NCI-H82 treated with DMSO at 0.1 percent for 48 hours (cell line): ENCODE results near the gene LCE2A.

Experiments used
- DNase-seq: peaks from one replicate; lab custom pipeline; 2025; ENCODE audit not compliant: unreplicated experiment; lab: John Stamatoyannopoulos, UW

The LCE2A gene

GRCh38 chr1:152741656-152742055, 43.5 kb downstream of the LCE2A start:
- no peak for DNase-seq

- no peak for DNase-seq
Measured at GRCh38 chr1:152743371-152744145, 45.4 kb downstream of the LCE2A start.

GRCh38 chr1:152745289-152745704, 47.2 kb downstream of the LCE2A start:
- DNase-seq = no peak

GRCh38 chr1:152745765-152746444, 47.8 kb downstream of the LCE2A start:
- DNase-seq = no peak

- no peak for DNase-seq
Measured at GRCh38 chr1:152747831-152748230, 49.7 kb downstream of the LCE2A start.
